Measurements from ENCODE around the gene BLACAT1. TPM values are rescaled to one million over a fixed set of nuclear protein-coding genes. Genes with fewer than 3 reads are reported as not detected.

The BLACAT1 gene
- total and polyA plus RNA-seq, 9 of the 15 experiments (the other 6 are each of a cell fraction or from before 2014, with no cell fraction given), result 0.10 to 5.9 (median 0.73) TPM

DNA sequence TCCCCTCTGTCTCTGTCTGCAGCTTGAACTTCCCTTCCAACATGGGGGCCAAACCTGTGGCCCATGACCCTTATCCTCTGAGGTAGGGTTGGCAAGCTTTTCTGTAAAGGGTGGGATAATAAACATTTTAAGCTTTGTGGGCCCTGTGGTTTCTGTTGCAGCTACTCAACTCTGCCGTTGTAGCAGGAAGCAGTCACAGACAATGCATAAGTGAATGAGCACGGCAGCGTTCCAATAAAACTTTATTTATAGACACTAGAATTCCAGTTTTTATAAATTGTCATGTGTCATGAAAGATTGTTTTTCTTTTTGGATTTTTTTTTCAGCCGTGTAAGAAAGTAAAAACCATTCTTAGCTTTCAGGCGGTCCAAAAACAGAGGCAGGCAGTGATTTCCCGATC is 30.4 kb upstream of the BLACAT1 start:
- Histone ChIP-seq H3K4me1 (replicated peaks in 1 of 2; ENCODE audit: control insufficient read depth in 2 of 2, insufficient read depth in 2 of 2, low read length in 2 of 2) (peaks cover 0 to 4% of the 10 kb centered on the region in 2 experiments; a peak in 1 of 5 replicates), H3K36me3 (ENCODE audit: control insufficient read depth, insufficient read depth, low read length) (no peaks in the 10 kb centered on the region), H3K9ac (ENCODE audit: insufficient read depth in 1 of 2, low read depth in 2 of 2, low read length in 2 of 2) (no peak overlapping the region), H3K79me2 (ENCODE audit: control insufficient read depth, insufficient read depth, low read length) (no peaks in the 10 kb centered on the region), H3K27ac (ENCODE audit: extremely low read depth, low read depth, low read length) (no peak overlapping the region), H3K27me3 (ENCODE audit: control insufficient read depth in 2 of 2, insufficient read depth in 2 of 2, low read length in 2 of 2) (peaks cover 29 to 58% of the 10 kb centered on the region in 2 experiments), H2AFZ (ENCODE audit: low read depth, low read length) (no peak overlapping the region), H3K9me1 (ENCODE audit: control insufficient read depth, insufficient read depth, low read length) (no peaks in the 10 kb centered on the region), H3K4me3 (no peak overlapping the region), H4K20me1 (replicated peaks; ENCODE audit: control insufficient read depth, insufficient read depth, low read length) (peaks cover 29% of the 10 kb centered on the region), H3K9me3 (replicated peaks; ENCODE audit: control insufficient read depth, insufficient read depth, low read depth, low read length) (no peaks in the 10 kb centered on the region), H3K4me2 (ENCODE audit: insufficient read depth, low read length) (no peak overlapping the region)
- BruUV-seq (replicated peaks), result no TSS peak
- DNase-seq (ENCODE audit: extremely low read depth in 1 of 4, low spot score in 3 of 4), result no peak
- CTCF ChIA-PET (ENCODE audit: low intra/inter-chr PET ratio), result interaction anchor here (0.5 to 5.3 kb wide), 9 partner anchors 16 to 880 kb away, joined by 3 to 73 read pairs (median 6); no protein-coding TSS in a partner anchor
- in situ Hi-C loops (cut with MboI), result loop anchor here (5.0 to 10.0 kb wide), 3 partner anchors 36 to 131 kb away; partner anchors contain the start of gene KLHDC8A
- ATAC-seq, result no peak
- POLR2A ChIA-PET, result interaction anchor here (0.6 to 1.5 kb wide), 4 partner anchors 10 to 381 kb away, joined by 3 to 6 read pairs (median 4); no protein-coding TSS in a partner anchor
- no peak for FAIRE-seq
- TF ChIP-seq, protein P1, sequence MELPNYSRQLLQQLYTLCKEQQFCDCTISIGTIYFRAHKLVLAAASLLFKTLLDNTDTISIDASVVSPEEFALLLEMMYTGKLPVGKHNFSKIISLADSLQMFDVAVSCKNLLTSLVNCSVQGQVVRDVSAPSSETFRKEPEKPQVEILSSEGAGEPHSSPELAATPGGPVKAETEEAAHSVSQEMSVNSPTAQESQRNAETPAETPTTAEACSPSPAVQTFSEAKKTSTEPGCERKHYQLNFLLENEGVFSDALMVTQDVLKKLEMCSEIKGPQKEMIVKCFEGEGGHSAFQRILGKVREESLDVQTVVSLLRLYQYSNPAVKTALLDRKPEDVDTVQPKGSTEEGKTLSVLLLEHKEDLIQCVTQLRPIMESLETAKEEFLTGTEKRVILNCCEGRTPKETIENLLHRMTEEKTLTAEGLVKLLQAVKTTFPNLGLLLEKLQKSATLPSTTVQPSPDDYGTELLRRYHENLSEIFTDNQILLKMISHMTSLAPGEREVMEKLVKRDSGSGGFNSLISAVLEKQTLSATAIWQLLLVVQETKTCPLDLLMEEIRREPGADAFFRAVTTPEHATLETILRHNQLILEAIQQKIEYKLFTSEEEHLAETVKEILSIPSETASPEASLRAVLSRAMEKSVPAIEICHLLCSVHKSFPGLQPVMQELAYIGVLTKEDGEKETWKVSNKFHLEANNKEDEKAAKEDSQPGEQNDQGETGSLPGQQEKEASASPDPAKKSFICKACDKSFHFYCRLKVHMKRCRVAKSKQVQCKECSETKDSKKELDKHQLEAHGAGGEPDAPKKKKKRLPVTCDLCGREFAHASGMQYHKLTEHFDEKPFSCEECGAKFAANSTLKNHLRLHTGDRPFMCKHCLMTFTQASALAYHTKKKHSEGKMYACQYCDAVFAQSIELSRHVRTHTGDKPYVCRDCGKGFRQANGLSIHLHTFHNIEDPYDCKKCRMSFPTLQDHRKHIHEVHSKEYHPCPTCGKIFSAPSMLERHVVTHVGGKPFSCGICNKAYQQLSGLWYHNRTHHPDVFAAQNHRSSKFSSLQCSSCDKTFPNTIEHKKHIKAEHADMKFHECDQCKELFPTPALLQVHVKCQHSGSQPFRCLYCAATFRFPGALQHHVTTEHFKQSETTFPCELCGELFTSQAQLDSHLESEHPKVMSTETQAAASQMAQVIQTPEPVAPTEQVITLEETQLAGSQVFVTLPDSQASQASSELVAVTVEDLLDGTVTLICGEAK (IDR thresholded peaks at IDR 0.05), result peak; percentile 90
- TF ChIP-seq, protein P1 (CRISPR knock-in tag; IDR thresholded peaks at IDR 0.05), result peak; percentile 78
- TF ChIP-seq, protein P2, sequence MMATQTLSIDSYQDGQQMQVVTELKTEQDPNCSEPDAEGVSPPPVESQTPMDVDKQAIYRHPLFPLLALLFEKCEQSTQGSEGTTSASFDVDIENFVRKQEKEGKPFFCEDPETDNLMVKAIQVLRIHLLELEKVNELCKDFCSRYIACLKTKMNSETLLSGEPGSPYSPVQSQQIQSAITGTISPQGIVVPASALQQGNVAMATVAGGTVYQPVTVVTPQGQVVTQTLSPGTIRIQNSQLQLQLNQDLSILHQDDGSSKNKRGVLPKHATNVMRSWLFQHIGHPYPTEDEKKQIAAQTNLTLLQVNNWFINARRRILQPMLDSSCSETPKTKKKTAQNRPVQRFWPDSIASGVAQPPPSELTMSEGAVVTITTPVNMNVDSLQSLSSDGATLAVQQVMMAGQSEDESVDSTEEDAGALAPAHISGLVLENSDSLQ (IDR thresholded peaks at IDR 0.05), result no peak
- intact Hi-C loops (cut with micrococcal nuclease), result no loop called here
- WGBS (ENCODE audit: insufficient coverage, low coverage, missing lambda C conversion rate), result 13% methylated on average over 6 of the region's 6 CpGs
